Effector memory CD4-positive, alpha-beta T cell (primary cell): ENCODE measurements around the gene GPLD1.

Source experiments
- DNase-seq, 3 donors: peaks; one replicate each; pipeline ENCODE4 v3.0.0-alpha.2; 2020
- H3K27ac ChIP-seq: 2 replicates; pipeline ENCODE4 v1.7.0; 2013; ENCODE audit warnings: mild to moderate bottlenecking, low read length, moderate library complexity; ENCODE audit not compliant: insufficient read depth, poor library complexity, severe bottlenecking
- H3K27me3 ChIP-seq: replicated peaks from 2 replicates; pipeline ENCODE4 v1.7.0; 2013; ENCODE audit warnings: mild to moderate bottlenecking, low read length; ENCODE audit not compliant: insufficient read depth, control insufficient read depth, poor library complexity, severe bottlenecking
- H3K36me3 ChIP-seq: 2 replicates; pipeline ENCODE4 v1.7.0; 2013; ENCODE audit warnings: mild to moderate bottlenecking, low read length, moderate library complexity; ENCODE audit not compliant: control insufficient read depth, insufficient read depth
- H3K4me1 ChIP-seq: 2 replicates; pipeline ENCODE4 v1.7.0; 2013; ENCODE audit warnings: low read length, mild to moderate bottlenecking; ENCODE audit not compliant: control insufficient read depth, insufficient read depth, poor library complexity, severe bottlenecking
- H3K4me3 ChIP-seq: 2 replicates; pipeline ENCODE4 v1.7.0; 2013; ENCODE audit warnings: low read length, low read depth, mild to moderate bottlenecking; ENCODE audit not compliant: insufficient read depth, poor library complexity, severe bottlenecking
- H3K9me3 ChIP-seq: 2 replicates; pipeline ENCODE4 v1.7.0; 2013; ENCODE audit warnings: mild to moderate bottlenecking, low read length, moderate library complexity; ENCODE audit not compliant: control insufficient read depth

The GPLD1 gene

GRCh38 chr6:24458941-24459340 is 30.4 kb downstream of the GPLD1 start:
- no peaks in the 10 kb centered on the region for H3K36me3 ChIP-seq
- H3K4me3 ChIP-seq, result no peak overlapping the region
- H3K4me1 ChIP-seq, result no peaks in the 10 kb centered on the region
- H3K9me3 ChIP-seq, result no peaks in the 10 kb centered on the region
- no peak for DNase-seq
- no peak overlapping the region for H3K27ac ChIP-seq
- H3K27me3 ChIP-seq, result no peaks in the 10 kb centered on the region

- Histone ChIP-seq H3K27me3 (no peaks in the 10 kb centered on the region), H3K4me3 (no peak overlapping the region), H3K4me1 (no peaks in the 10 kb centered on the region), H3K27ac (no peak overlapping the region), H3K9me3 (no peaks in the 10 kb centered on the region), H3K36me3 (no peaks in the 10 kb centered on the region)
- DNase-seq, result no peak
These were observed 31.2 kb downstream of the GPLD1 start for GRCh38 chr6:24458134-24458533.

- no peaks in the 10 kb centered on the region for H3K9me3 ChIP-seq
- no peaks in the 10 kb centered on the region for H3K27me3 ChIP-seq
- no peaks in the 10 kb centered on the region for H3K4me1 ChIP-seq
- DNase-seq, result no peak
- H3K27ac ChIP-seq, result no peak overlapping the region
- no peaks in the 10 kb centered on the region for H3K36me3 ChIP-seq
- no peak overlapping the region for H3K4me3 ChIP-seq
These were observed 34.3 kb downstream of the GPLD1 start for GRCh38 chr6:24455061-24455460.

DNA sequence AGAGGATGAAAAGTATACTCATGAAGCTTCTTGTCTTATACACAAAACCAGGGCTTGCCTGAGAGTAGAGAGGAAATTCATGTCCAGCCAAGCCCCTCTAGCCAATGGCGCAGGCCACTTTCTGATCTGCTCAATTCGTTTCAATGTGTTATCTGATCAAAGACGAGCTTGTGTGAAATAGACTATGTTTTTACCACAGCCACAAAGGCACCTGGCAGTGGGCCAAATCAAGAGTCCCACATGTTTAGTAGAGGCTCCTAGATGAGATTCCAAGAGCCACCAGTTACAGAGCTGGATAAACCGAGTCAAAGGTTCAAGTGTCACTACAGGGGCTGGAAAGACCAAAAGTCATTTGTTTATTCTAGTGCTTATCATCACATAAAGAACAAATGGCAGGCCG is 34.9 kb downstream of the GPLD1 start:
- no peak for DNase-seq
- H3K4me3 ChIP-seq, result no peak overlapping the region
- no peaks in the 10 kb centered on the region for H3K9me3 ChIP-seq
- no peaks in the 10 kb centered on the region for H3K27me3 ChIP-seq
- H3K4me1 ChIP-seq, result no peaks in the 10 kb centered on the region
- H3K27ac ChIP-seq, result no peak overlapping the region
- H3K36me3 ChIP-seq, result no peaks in the 10 kb centered on the region

DNA sequence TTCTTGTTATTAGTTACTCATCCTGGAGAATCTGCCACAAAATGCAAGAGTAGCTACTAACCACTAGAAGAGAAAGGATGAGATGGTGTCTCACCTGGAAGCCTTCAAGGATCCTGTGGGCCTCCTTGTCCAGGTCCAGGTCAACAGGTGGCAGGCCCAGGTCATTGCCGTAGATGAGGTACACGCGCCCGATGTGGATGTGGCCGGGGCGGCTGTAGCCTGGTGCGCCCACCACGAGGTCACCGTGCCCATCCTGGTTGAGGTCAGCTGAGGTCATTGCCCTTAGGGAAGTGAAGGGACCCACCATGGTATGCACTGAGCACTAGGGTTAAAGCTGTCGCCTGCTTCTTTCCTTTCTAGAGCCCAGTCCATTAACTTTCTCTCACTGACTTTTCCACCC is 35.5 kb downstream of the GPLD1 start:
- Histone ChIP-seq H3K36me3 (no peaks in the 10 kb centered on the region), H3K9me3 (no peaks in the 10 kb centered on the region), H3K4me3 (no peak overlapping the region), H3K27me3 (no peaks in the 10 kb centered on the region), H3K27ac (no peak overlapping the region), H3K4me1 (no peaks in the 10 kb centered on the region)
- no peak for DNase-seq

DNA sequence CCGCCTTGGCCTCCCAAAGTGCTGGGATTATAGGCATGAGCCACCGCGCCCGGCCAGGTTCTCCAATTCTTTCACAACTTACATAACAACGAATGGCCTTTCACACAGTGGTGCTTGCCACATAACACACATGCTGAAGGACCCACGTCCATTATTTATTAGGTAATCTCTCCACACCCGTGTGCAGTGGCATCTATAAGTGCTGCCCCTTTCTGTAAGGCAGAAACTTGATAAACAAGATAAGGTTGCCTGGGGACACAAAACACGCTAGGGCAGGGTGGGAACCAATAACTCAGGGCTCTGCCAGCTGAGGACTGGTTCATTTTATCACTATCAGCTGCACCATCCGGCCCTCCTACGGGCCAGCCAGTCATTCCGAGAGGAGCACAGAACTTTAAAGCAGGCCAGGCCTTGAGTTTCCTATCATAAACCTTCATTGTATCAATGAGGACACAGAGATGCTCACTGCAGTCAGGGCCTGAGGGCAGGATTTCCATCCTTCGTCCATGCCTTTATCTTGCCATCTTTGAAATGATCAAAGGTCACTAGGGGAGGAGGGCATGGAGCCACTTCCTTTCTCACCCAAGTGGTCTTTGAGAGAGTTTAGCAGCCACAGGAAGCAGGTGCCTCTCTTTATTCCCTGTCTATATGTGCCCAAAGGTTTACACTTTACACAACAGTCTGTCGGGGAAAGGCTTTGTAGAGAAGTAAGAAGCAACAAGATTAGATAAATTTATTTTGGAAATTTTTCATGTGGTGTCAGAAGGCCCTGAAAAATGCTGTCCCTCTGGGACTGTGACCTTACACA is 37.6 kb downstream of the GPLD1 start:
- no peaks in the 10 kb centered on the region for H3K9me3 ChIP-seq
- no peak overlapping the region for H3K4me3 ChIP-seq
- H3K4me1 ChIP-seq, result no peaks in the 10 kb centered on the region
- no peak for DNase-seq
- H3K27ac ChIP-seq, result no peak overlapping the region
- H3K27me3 ChIP-seq, result no peaks in the 10 kb centered on the region
- H3K36me3 ChIP-seq, result no peaks in the 10 kb centered on the region

DNA sequence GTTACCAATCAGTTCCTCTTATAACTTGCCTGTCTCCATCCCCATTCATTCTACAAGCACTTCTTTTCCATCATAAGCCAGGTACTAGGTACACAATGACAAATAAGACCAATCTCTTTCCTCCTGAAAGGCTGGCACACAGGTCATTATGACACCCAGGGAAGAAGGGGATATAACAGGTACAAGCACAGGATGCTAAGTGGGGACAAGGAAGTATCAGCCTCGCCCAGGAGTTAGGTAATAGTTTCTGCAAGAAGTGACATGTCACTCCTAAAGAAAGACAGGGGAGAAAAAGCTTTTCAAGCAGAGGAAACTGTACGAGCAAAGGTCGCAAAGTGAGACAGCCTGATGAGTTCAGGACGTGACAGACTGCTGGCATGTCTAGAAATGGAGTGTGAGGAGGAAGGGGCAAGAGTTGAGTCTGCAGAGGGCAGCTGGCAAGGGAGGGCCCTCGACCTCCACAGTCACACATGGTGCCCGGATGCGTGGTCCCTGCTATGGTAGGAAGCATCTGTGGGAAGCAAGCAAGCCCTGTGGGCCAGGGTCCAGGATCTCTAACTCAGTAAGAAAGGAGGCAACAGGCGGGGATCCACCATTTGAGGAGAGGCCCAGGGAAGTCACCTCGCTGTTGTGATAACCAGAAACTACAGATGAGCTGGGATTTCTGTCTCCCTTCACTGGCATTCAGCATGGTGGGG is 40.4 kb downstream of the GPLD1 start:
- Histone ChIP-seq H3K4me1 (no peaks in the 10 kb centered on the region), H3K27ac (no peak overlapping the region), H3K9me3 (no peaks in the 10 kb centered on the region), H3K4me3 (no peak overlapping the region), H3K27me3 (no peaks in the 10 kb centered on the region), H3K36me3 (no peaks in the 10 kb centered on the region)
- no peak for DNase-seq

- Histone ChIP-seq H3K27ac (no peak overlapping the region), H3K27me3 (no peaks in the 10 kb centered on the region), H3K36me3 (no peaks in the 10 kb centered on the region), H3K4me1 (no peaks in the 10 kb centered on the region), H3K9me3 (no peaks in the 10 kb centered on the region), H3K4me3 (no peak overlapping the region)
- DNase-seq, result no peak
These were observed 41.0 kb downstream of the GPLD1 start for GRCh38 chr6:24448396-24448795.

GRCh38 chr6:24446670-24447069 is 42.7 kb downstream of the GPLD1 start:
- no peaks in the 10 kb centered on the region for H3K9me3 ChIP-seq
- no peaks in the 10 kb centered on the region for H3K27me3 ChIP-seq
- no peaks in the 10 kb centered on the region for H3K4me1 ChIP-seq
- DNase-seq, result no peak
- H3K4me3 ChIP-seq, result no peak overlapping the region
- H3K27ac ChIP-seq, result no peak overlapping the region
- no peaks in the 10 kb centered on the region for H3K36me3 ChIP-seq

GRCh38 chr6:24445704-24446103 is 43.7 kb downstream of the GPLD1 start:
- Histone ChIP-seq H3K27ac (no peak overlapping the region), H3K4me3 (no peak overlapping the region), H3K27me3 (no peaks in the 10 kb centered on the region), H3K9me3 (no peaks in the 10 kb centered on the region), H3K36me3 (no peaks in the 10 kb centered on the region), H3K4me1 (no peaks in the 10 kb centered on the region)
- DNase-seq, result no peak
